IMR-90 (cell line): ENCODE results near the gene DNAJB8. TPM values are rescaled to one million over a fixed set of nuclear protein-coding genes. Genes with fewer than 3 reads are reported as not detected.

Experiments used
- ATAC-seq: fragments of 200-7000 bp; cut with Tn5 transposase; 2 replicates; pipeline ENCODE4 v1.9.1; 2020; ENCODE audit warnings: low read depth, mild to moderate bottlenecking, moderate library complexity
- BruUV-seq: library from RNA; stranded (reverse); fragments of 400-500 nt; replicated peaks from 2 replicates; lab custom pipeline; 2021; lab: Mats Ljungman, UMichigan
- CTCF ChIA-PET: fragments of 300-600 bp; formaldehyde crosslinking; extraction: SDS; loops from one replicate; lab custom pipeline; 2021; ENCODE audit warnings: antibody characterized with exemption; lab: Yijun Ruan, JAX
- POLR2A ChIA-PET: fragments of 300-600 bp; sonication (Branson Sonifier 250); formaldehyde crosslinking; loops from one replicate; lab custom pipeline; 2022; ENCODE audit warnings: antibody characterized with exemption; ENCODE audit not compliant: unreplicated experiment; lab: Charles Lee
- DNase-seq: peaks from one replicate; pipeline ENCODE4 v3.0.0; 2013
- H2AFZ ChIP-seq: replicated peaks from 2 replicates; pipeline ENCODE3; 2013; ENCODE audit warnings: low read length, mild to moderate bottlenecking; ENCODE audit not compliant: poor library complexity
- H2AK5ac ChIP-seq: 2 replicates; pipeline ENCODE4 v1.6.1; 2013; ENCODE audit warnings: low read depth, low read length, inconsistent platforms
- H2AK9ac ChIP-seq: replicated peaks from 2 replicates; pipeline ENCODE3; 2013; ENCODE audit warnings: mild to moderate bottlenecking, low read depth, low read length, moderate library complexity; ENCODE audit not compliant: poor library complexity
- H2BK120ac ChIP-seq: 2 replicates; pipeline ENCODE4 v1.6.1; 2013; ENCODE audit warnings: low read depth, low read length, inconsistent platforms
- H2BK15ac ChIP-seq: 3 replicates; pipeline ENCODE4 v1.6.1; 2013; ENCODE audit warnings: low read depth, low read length, inconsistent platforms
- H2BK20ac ChIP-seq: 2 replicates; pipeline ENCODE4 v1.6.1; 2013; ENCODE audit warnings: low read depth, mild to moderate bottlenecking, inconsistent platforms, low read length, moderate library complexity
- H2BK5ac ChIP-seq: 2 replicates; pipeline ENCODE4 v1.6.1; 2013; ENCODE audit warnings: mild to moderate bottlenecking, low read depth, low read length, inconsistent platforms; ENCODE audit not compliant: poor library complexity, severe bottlenecking
- H3K14ac ChIP-seq: replicated peaks from 2 replicates; pipeline ENCODE4 v1.6.1; 2013; ENCODE audit warnings: low read depth, low read length, inconsistent platforms
- H3K18ac ChIP-seq: 2 replicates; pipeline ENCODE4 v1.6.1; 2013; ENCODE audit warnings: low read depth, low read length, control low read depth
- H3K23ac ChIP-seq: 2 replicates; pipeline ENCODE4 v1.6.1; 2013; ENCODE audit warnings: low read depth, low read length, inconsistent platforms
- H3K27ac ChIP-seq: 2 replicates; pipeline ENCODE4 v1.5.1; 2013; ENCODE audit warnings: mild to moderate bottlenecking, control low read depth, low read length; ENCODE audit not compliant: insufficient read depth
- H3K27me3 ChIP-seq: 2 replicates; pipeline ENCODE4 v1.6.1; 2013; ENCODE audit warnings: low read length; ENCODE audit not compliant: control insufficient read depth, insufficient read depth
- H3K36me3 ChIP-seq: 2 replicates; pipeline ENCODE4 v1.6.1; 2013; ENCODE audit warnings: low read length, mixed read lengths; ENCODE audit not compliant: control insufficient read depth, insufficient read depth
- H3K4ac ChIP-seq: 2 replicates; pipeline ENCODE4 v1.6.1; 2013; ENCODE audit warnings: low read depth, low read length, inconsistent platforms
- H3K4me1 ChIP-seq: 2 replicates; pipeline ENCODE4 v1.6.1; 2013; ENCODE audit warnings: low read length, mixed read lengths; ENCODE audit not compliant: control insufficient read depth, insufficient read depth
- H3K4me2 ChIP-seq: 2 replicates; pipeline ENCODE4 v1.6.1; 2013; ENCODE audit warnings: low read depth, mild to moderate bottlenecking, control low read depth, low read length, moderate library complexity
- H3K4me3 ChIP-seq: 2 replicates; pipeline ENCODE4 v1.5.1; 2013; ENCODE audit warnings: low read depth, mild to moderate bottlenecking, control low read depth, low read length, moderate library complexity; ENCODE audit not compliant: insufficient read depth
- H3K56ac ChIP-seq: 2 replicates; pipeline ENCODE4 v1.6.1; 2013; ENCODE audit warnings: low read length, inconsistent platforms; ENCODE audit not compliant: insufficient read depth; ENCODE audit errors: extremely low read depth
- H3K79me1 ChIP-seq, 2 experiments: 2 replicates each; pipeline ENCODE4 v1.6.1; 2013; ENCODE audit warnings: low read length in 2 of 2, inconsistent platforms in 1 of 2, low read depth in 1 of 2
- H3K9ac ChIP-seq: 2 replicates; pipeline ENCODE4 v1.6.1; 2013; ENCODE audit warnings: low read depth, low read length, control low read depth
- H3K9me1 ChIP-seq: 2 replicates; pipeline ENCODE4 v1.6.1; 2013; ENCODE audit warnings: low read length, inconsistent platforms; ENCODE audit not compliant: insufficient read depth
- H3K9me3 ChIP-seq: 2 replicates; pipeline ENCODE4 v1.6.1; 2013; ENCODE audit warnings: low read length; ENCODE audit not compliant: control insufficient read depth, insufficient read depth
- H4K20me1 ChIP-seq: 2 replicates; pipeline ENCODE4 v1.6.1; 2013; ENCODE audit warnings: low read length, inconsistent platforms; ENCODE audit not compliant: insufficient read depth
- H4K5ac ChIP-seq: 2 replicates; pipeline ENCODE4 v1.6.1; 2013; ENCODE audit warnings: mild to moderate bottlenecking, low read depth, low read length, control low read depth
- H4K8ac ChIP-seq, 2 experiments: 2 replicates each; pipeline ENCODE4 v1.6.1; 2013; ENCODE audit warnings: low read depth in 2 of 2, low read length in 2 of 2, control low read depth in 1 of 2, inconsistent platforms in 1 of 2
- H4K91ac ChIP-seq: 2 replicates; pipeline ENCODE4 v1.6.1; 2013; ENCODE audit warnings: low read depth, low read length, inconsistent platforms; ENCODE audit not compliant: insufficient read depth
- BHLHE40 ChIP-seq: fragments of 150-350 bp; IDR thresholded peaks from 2 replicates; pipeline ENCODE4 v1.6.1; 2016; ENCODE audit warnings: mild to moderate bottlenecking, low read depth, low read length
- CHD1 ChIP-seq: IDR thresholded peaks from 2 replicates; pipeline ENCODE4 v1.6.1; 2012; ENCODE audit warnings: low read depth, low read length, improper control_type of control experiment
- MAFK ChIP-seq: IDR thresholded peaks from 2 replicates; pipeline ENCODE4 v1.6.1; 2012; ENCODE audit warnings: low read depth, low read length, improper control_type of control experiment
- MAZ ChIP-seq: IDR thresholded peaks from 2 replicates; pipeline ENCODE4 v1.6.1; 2012; ENCODE audit warnings: low read depth, mild to moderate bottlenecking, low read length, improper control_type of control experiment, moderate library complexity, borderline replicate concordance
- RAD21 ChIP-seq: IDR thresholded peaks from 2 replicates; pipeline ENCODE4 v1.6.1; 2012; ENCODE audit warnings: low read length, improper control_type of control experiment
- WGBS, 2 experiments: methylation state at CpG; one replicate each; pipeline versions ENCODE4 v1.1.5 to v1.1.7; 2013; ENCODE audit warnings: missing lambda C conversion rate in 2 of 2; ENCODE audit not compliant: insufficient read length in 1 of 2; ENCODE audit errors: extremely low coverage in 2 of 2; 5-methylcytosine and 5-hydroxymethylcytosine counted together
- dilution Hi-C: fragments of 300-500 bp; cut with HindIII; formaldehyde crosslinking; loops from one replicate; pipeline ENCODE4 v1.14.3; 2018; ENCODE audit warnings: low sequenced_read_pairs; ENCODE audit not compliant: unreplicated experiment
- in situ Hi-C: fragments of 300-500 bp; cut with MboI; formaldehyde crosslinking; loops from 3 replicates; pipeline ENCODE4 v1.14.3; 2019; ENCODE audit warnings: low sequenced_read_pairs, inconsistent platforms, mixed read lengths
- intact Hi-C: fragments of 100-400 bp; cut with micrococcal nuclease; formaldehyde crosslinking; loops from 2 replicates; pipeline ENCODE4 v1.10.0; 2022
- polyA plus RNA-seq, 3 experiments: library from polyadenylated mRNA; depleted of rRNA; stranded (reverse); fragments of >200 nt; gene quantifications; 2 replicates each; pipeline ENCODE4 v1.2.3, GENCODE V29; 2012; ENCODE audit warnings: low replicate concordance in 1 of 3
- total RNA-seq: library from RNA; depleted of rRNA; stranded (reverse); fragments of >200 nt; gene quantifications from 2 replicates; pipeline ENCODE4 v1.2.3, GENCODE V29; 2012
- TF ChIP-seq, protein P1 (sequence below): fragments of 150-350 bp; IDR thresholded peaks from 2 replicates; pipeline ENCODE4 v1.6.1; 2016; ENCODE audit warnings: low read depth, mild to moderate bottlenecking, low read length, moderate library complexity, borderline replicate concordance

DNAJB8 gene
- total and polyA plus RNA-seq, 2 of the 4 experiments (the other 2 are of a cell fraction), result not detected

DNA sequence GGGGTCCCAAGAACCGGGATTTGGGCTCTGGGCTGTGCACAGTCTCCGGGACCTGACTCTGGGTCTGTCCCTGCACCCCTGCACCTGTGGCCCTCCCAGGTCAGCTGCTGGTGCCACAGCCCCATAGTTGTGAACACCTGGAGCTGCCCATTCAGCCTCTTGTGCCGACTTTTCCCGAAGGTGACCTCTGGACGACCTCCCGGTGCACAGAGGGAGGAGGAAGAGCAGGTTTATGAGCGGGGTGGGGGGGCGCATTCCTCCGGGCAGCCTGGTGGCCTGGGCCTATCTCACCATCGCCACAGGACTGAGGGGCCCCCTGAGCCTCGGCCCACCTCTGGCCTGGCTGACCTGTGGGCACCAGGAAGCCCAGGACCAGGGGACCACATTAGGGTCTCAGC lies 45.3 kb downstream of the DNAJB8 start:
- BruUV-seq, result no TSS peak
- H3K14ac ChIP-seq, result no peak overlapping the region
- DNase-seq (no peak), ATAC-seq (no peak)
- H2AFZ ChIP-seq, result no peak overlapping the region
- no peaks in the 10 kb centered on the region for H3K27me3 ChIP-seq
- H2BK20ac ChIP-seq, result no peak overlapping the region
- no peaks in the 10 kb centered on the region for H3K36me3 ChIP-seq
- no peak overlapping the region for H3K9ac ChIP-seq
- H3K4ac ChIP-seq, result no peak overlapping the region
- dilution Hi-C loops, result no loop called here
- H4K5ac ChIP-seq, result no peak overlapping the region
- no peak overlapping the region for H3K4me2 ChIP-seq
- no peaks in the 10 kb centered on the region; the same call in 1 of the 2 replicates for H3K9me1 ChIP-seq
- no peak overlapping the region for H2BK5ac ChIP-seq
- no peak overlapping the region for H3K56ac ChIP-seq
- TF ChIP-seq BHLHE40 (no peak), MAZ (no peak), MAFK (no peak), RAD21 (no peak), CHD1 (no peak)
- TF ChIP-seq, protein P1, sequence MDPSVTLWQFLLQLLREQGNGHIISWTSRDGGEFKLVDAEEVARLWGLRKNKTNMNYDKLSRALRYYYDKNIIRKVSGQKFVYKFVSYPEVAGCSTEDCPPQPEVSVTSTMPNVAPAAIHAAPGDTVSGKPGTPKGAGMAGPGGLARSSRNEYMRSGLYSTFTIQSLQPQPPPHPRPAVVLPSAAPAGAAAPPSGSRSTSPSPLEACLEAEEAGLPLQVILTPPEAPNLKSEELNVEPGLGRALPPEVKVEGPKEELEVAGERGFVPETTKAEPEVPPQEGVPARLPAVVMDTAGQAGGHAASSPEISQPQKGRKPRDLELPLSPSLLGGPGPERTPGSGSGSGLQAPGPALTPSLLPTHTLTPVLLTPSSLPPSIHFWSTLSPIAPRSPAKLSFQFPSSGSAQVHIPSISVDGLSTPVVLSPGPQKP, result no peak
- WGBS, 2 experiments, result 75% methylated on average over 2 of the region's 11 CpGs; no CpG with 5 or more reads in 1 of the 2 experiments
- POLR2A ChIA-PET, result no interaction called here
- H4K20me1 ChIP-seq, result no peaks in the 10 kb centered on the region
- H4K8ac ChIP-seq, result no peak overlapping the region
- no peaks in the 10 kb centered on the region for H3K79me1 ChIP-seq
- peaks cover 7% of the 10 kb centered on the region for H3K9me3 ChIP-seq
- no peak overlapping the region for H2BK15ac ChIP-seq
- peaks cover 2% of the 10 kb centered on the region; the same call in 1 of the 2 replicates for H3K4me1 ChIP-seq
- no peak overlapping the region for H3K27ac ChIP-seq
- intact Hi-C loops, result no loop called here
- H3K23ac ChIP-seq, result no peak overlapping the region
- H2AK9ac ChIP-seq, result no peak overlapping the region
- no peak overlapping the region for H3K4me3 ChIP-seq
- H2BK120ac ChIP-seq, result no peak overlapping the region
- in situ Hi-C loops, result loop anchor here (5.0 kb wide), 1 partner anchor 186 kb away; no protein-coding TSS in a partner anchor
- H2AK5ac ChIP-seq, result no peak overlapping the region
- CTCF ChIA-PET, result no interaction called here
- H4K91ac ChIP-seq, result no peak overlapping the region
- H3K18ac ChIP-seq, result no peak overlapping the region
